Mucosa of descending colon (tissue), 3 donors: ENCODE data around the gene ERCC4. TPM values are rescaled to one million over a fixed set of nuclear protein-coding genes. Genes with fewer than 3 reads are reported as not detected.

Experiments used
- ATAC-seq: fragments of 200-7000 bp; cut with Tn5 transposase; one replicate; pipeline ENCODE4 v1.9.1; 2020; ENCODE audit warnings: mild to moderate bottlenecking, moderate library complexity
- DNase-seq, 3 donors: peaks; one replicate each; pipeline ENCODE4 v3.0.0-alpha.2; 2020
- H3K36me3 ChIP-seq: fragments of 200-600 bp; one replicate; pipeline ENCODE4 v1.8.0; 2021; ENCODE audit warnings: low read depth, mild to moderate bottlenecking
- H3K4me1 ChIP-seq: fragments of 200-600 bp; one replicate; pipeline ENCODE4 v1.8.0; 2021; ENCODE audit warnings: low read depth, mild to moderate bottlenecking
- H3K4me3 ChIP-seq: fragments of 200-600 bp; one replicate; pipeline ENCODE4 v1.8.0; 2021; ENCODE audit warnings: mild to moderate bottlenecking
- H3K9me3 ChIP-seq: fragments of 200-600 bp; one replicate; pipeline ENCODE4 v1.8.0; 2021; ENCODE audit warnings: mild to moderate bottlenecking
- intact Hi-C, 2 donors: fragments of 100-400 bp; cut with DNase I in 1 of 2; cut with micrococcal nuclease in 1 of 2; formaldehyde crosslinking; loops; one replicate each; pipeline versions ENCODE4 v1.11.0 to v1.11.1; 2022; cut with DNase I, micrococcal nuclease
- total RNA-seq, 3 donors: library from RNA; stranded (reverse); fragmentation: NEBNext Ultra II Directional in 2 of 3; extraction: Animal tissue kit (Norgen Biotek cat#: 25700) in 2 of 3; gene quantifications; one replicate each; pipeline versions ENCODE4 v1.2.1 to v1.2.4, GENCODE V29; 2021 to 2023
- TF ChIP-seq, protein P1 (sequence below): fragments of 200-600 bp; IDR thresholded peaks from one replicate; pipeline ENCODE4 v1.8.0; 2022; ENCODE audit warnings: antibody characterized with exemption, mild to moderate bottlenecking
- donor health status: DM: no; HTN: no; CAD: no; lungs with moderate emphysema.
- donor health status: DM: no; HTN: no; CAD: no.
- donor health status: DM: no; HTN: yes; CAD: no.

The ERCC4 gene
- total RNA-seq, 3 donors from 2014 or later, result 5.9 to 8.7 (median 7.1) TPM

GRCh38 chr16:13958474-13958873 is 38.5 kb downstream of the ERCC4 start:
- intact Hi-C loops, result no loop called here
- Histone ChIP-seq H3K9me3 (no peaks in the 10 kb centered on the region), H3K36me3 (no peaks in the 10 kb centered on the region), H3K4me1 (peaks cover 8% of the 10 kb centered on the region), H3K4me3 (no peak overlapping the region)
- no peak for DNase-seq
- ATAC-seq, result no peak
- TF ChIP-seq, protein P1, sequence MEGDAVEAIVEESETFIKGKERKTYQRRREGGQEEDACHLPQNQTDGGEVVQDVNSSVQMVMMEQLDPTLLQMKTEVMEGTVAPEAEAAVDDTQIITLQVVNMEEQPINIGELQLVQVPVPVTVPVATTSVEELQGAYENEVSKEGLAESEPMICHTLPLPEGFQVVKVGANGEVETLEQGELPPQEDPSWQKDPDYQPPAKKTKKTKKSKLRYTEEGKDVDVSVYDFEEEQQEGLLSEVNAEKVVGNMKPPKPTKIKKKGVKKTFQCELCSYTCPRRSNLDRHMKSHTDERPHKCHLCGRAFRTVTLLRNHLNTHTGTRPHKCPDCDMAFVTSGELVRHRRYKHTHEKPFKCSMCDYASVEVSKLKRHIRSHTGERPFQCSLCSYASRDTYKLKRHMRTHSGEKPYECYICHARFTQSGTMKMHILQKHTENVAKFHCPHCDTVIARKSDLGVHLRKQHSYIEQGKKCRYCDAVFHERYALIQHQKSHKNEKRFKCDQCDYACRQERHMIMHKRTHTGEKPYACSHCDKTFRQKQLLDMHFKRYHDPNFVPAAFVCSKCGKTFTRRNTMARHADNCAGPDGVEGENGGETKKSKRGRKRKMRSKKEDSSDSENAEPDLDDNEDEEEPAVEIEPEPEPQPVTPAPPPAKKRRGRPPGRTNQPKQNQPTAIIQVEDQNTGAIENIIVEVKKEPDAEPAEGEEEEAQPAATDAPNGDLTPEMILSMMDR, result no peak

- TF ChIP-seq, protein P1, result no peak
- intact Hi-C loops, result no loop called here
- no peak overlapping the region for H3K4me3 ChIP-seq
- ATAC-seq (no peak), DNase-seq (no peak)
- H3K4me1 ChIP-seq, result peaks cover 8% of the 10 kb centered on the region
- no peaks in the 10 kb centered on the region for H3K36me3 ChIP-seq
- H3K9me3 ChIP-seq, result no peaks in the 10 kb centered on the region
These were observed 39.7 kb downstream of the ERCC4 start for GRCh38 chr16:13959626-13960025.

- peak in 1 of 3 donors; percentile 9 for DNase-seq
- no peak overlapping the region for H3K4me3 ChIP-seq
These were observed 41.3 kb downstream of the ERCC4 start for GRCh38 chr16:13961099-13961811.

DNA sequence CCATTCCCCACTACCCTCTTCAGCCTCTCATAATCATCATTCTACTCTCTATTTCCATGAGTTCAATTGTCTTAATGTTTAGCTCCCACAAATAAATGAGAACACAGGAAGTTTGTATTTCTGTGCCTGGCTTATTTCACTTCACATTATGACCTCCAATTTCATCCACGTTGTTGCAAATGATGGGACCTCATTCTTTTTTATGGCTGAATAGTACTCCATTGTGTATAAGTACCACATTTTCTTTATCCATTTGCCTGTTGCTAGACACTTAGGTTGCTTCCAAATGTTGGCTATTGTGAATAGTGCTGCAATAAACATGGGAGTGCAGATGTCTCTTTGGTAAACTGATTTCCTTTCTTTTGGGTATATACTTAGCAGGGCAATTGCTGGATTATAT is 42.3 kb downstream of the ERCC4 start:
- intact Hi-C loops, result no loop called here

More at GRCh38 chr16:13961099-13961811, 41.3 kb downstream of the ERCC4 start:
- no peaks in the 10 kb centered on the region for H3K36me3 ChIP-seq
- H3K4me1 ChIP-seq, result peaks cover 8% of the 10 kb centered on the region
- TF ChIP-seq, protein P1, result no peak
- no peaks in the 10 kb centered on the region for H3K9me3 ChIP-seq
- no peak for ATAC-seq
- intact Hi-C loops, result no loop called here

GRCh38 chr16:13968835-13969234 is 48.9 kb downstream of the ERCC4 start:
- TF ChIP-seq, protein P1, result no peak
- intact Hi-C loops, result no loop called here
- H3K4me1 ChIP-seq, result no peaks in the 10 kb centered on the region
- no peak for ATAC-seq
- no peak overlapping the region for H3K4me3 ChIP-seq
- H3K9me3 ChIP-seq, result no peaks in the 10 kb centered on the region
- H3K36me3 ChIP-seq, result no peaks in the 10 kb centered on the region
- DNase-seq, result no peak

More for the DNA sequence above, 42.3 kb downstream of the ERCC4 start:
- DNase-seq (no peak), ATAC-seq (no peak)
- no peak overlapping the region for H3K4me3 ChIP-seq
- H3K9me3 ChIP-seq, result no peaks in the 10 kb centered on the region
- peaks cover 8% of the 10 kb centered on the region for H3K4me1 ChIP-seq
- H3K36me3 ChIP-seq, result no peaks in the 10 kb centered on the region
- TF ChIP-seq, protein P1, result no peak
